ENCODE results near the gene PAX7.
"Not testable (repeated sequence)": the region's sequence is repeated elsewhere in the genome, so short reads cannot be mapped to it uniquely, and the experiment has no call there.

The PAX7 gene

GRCh38 chr1:18734461-18735223, 104.0 kb downstream of the PAX7 start:
- DNase-seq, result no peak

GRCh38 chr1:18735224-18735997, 104.8 kb downstream of the PAX7 start:
- DNase-seq, result no peak

- DNase-seq, result no peak
These were observed 106.3 kb downstream of the PAX7 start for GRCh38 chr1:18736958-18737357.

DNA sequence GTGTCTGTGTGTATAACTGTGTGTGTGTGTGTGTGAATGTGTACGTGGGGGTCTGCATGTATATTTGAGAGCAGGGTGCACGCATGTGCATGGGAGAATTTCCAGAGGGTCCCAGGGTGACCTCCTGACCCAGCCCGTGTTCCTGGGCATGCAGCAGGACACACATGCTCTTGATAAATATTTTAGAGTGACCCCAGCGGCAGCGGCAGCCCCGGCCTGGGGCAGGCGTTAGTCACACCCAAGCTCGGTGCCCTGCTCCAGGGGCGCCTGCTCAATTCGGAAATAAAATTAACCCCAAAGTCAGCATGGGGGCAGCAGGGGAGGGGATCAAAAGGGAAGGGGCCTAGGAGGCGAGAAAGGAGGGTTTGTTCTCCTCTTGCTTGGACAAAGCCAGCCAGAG, 107.5 kb downstream of the PAX7 start:
- no peak for DNase-seq

GRCh38 chr1:18738617-18739016, 108.0 kb downstream of the PAX7 start:
- no peak for DNase-seq

GRCh38 chr1:18739408-18739807, 108.8 kb downstream of the PAX7 start:
- no peak for DNase-seq

GRCh38 chr1:18739897-18740296, 109.3 kb downstream of the PAX7 start:
- no peak for DNase-seq

DNA sequence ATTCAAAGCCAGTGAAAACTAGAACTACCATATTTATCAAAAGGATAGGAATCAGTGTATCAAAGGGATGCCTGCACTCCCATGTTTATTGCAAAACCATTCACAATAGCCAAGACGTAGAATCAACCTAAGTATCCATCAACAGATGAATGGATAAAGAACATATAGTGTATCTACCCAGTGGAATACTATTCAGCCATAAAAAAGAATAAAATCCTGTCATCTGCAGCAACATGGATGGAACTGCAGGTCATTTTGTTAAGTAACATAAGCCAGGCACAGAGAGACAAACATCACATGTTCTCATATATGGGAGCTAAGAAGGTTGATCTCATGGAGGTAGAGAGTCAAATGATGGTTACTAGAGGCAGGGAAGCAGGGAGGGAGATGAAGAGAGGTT, 110.0 kb downstream of the PAX7 start:
- no peak for DNase-seq

DNA sequence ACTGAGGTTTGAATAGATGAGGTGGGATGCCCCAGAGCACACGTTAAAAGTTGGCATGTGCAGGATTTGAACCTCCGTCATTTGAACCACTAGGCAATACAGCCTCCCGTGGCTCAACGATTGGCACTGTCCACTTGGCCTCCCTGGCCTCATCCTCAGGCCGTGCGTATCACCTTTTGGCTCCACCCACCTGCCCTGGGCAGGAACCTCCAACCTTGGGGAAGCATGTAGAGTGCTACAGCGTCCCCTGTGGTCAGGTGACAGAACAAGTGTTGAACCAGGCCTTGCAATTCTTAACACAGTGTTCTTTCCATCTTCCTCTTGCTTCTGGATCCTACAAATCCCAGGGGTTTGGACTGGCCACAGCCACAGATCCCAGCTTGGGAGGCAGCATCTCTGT, 112.6 kb downstream of the PAX7 start:
- no peak for DNase-seq

GRCh38 chr1:18744381-18744780, 113.7 kb downstream of the PAX7 start:
- not testable (repeated sequence) for DNase-seq

DNA sequence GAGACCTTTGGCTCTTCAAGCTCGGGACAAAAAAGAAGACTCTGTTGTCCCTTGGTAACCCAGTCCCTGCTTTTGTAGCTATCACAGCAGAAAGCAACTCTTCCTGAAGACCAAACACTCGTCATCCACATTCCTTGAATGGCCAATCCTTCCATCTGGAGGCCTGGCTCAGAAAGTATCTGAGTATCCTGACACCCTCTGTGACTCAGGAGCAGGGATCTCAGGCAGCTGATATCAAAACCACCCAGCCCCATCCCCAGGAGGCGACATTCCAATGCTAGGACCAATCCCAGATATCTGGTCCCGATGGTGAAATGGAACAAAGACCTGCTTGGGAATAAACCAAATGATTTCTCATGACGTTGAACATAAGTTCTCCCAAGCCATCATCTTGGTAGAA, 116.3 kb downstream of the PAX7 start:
- no peak for DNase-seq

- no peak for DNase-seq
These were observed 117.0 kb downstream of the PAX7 start for GRCh38 chr1:18747671-18748070.

GRCh38 chr1:18748435-18748834, 117.8 kb downstream of the PAX7 start:
- no peak for DNase-seq

DNA sequence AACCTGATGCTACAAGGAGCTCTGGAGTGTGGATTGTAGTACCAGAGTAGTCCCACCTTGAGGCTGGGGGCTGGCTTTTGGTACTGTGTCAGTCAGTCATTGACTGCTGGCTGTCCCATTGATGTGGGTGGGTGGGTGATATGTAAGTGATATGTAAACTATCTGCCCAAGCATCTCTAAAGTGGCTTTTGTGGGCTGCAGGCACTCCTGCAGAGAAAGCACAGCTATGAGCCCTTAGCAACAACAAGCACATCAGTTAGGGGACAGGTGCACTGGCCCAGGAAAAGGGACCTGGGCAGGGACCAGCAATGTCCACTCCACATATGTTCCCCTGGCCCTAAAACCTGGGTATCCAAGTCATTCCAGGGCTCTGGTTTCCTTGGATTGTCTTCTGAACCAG, 118.9 kb downstream of the PAX7 start:
- DNase-seq, result no peak

- DNase-seq, result no peak
These were observed 120.0 kb downstream of the PAX7 start for GRCh38 chr1:18750600-18750999.

DNA sequence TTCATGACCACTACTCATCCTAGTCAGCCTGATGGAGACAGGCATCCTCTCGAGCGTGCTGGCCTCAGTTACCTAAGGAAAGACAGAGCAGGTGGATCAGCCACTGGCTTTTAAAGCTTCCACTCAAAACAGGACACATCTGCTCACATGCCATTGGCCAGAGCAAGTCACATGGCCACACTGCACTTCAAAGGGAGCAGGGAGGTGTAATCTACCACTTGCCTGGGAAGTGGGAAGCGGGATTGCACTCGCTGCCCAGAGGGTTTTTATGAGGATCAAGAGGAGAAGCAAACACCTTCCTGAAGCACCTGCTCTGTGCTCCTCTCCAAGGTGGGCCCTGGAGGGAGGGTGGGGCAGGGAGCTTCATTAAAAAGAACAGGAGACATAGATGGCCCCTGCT, 120.8 kb downstream of the PAX7 start:
- no peak for DNase-seq

DNA sequence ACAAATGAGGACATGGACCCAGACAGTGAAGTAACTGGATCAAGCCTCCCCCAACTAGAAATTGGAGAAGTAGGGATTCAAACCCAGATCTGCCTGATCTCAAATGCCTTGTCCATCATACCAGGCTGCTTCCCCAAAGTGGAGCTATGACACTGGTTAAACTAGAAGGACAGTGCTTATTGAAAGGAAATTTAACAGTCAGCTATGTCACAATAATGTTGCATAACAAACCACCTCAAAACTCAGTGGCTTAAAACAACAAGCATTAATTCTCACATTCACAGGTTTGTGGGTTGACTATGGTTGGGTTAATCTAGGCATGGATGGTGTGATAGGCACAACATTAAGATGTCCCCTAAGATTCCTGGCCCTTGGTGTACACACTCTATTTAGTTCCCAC, 121.8 kb downstream of the PAX7 start:
- peak; percentile 9 for DNase-seq

GRCh38 chr1:18760156-18760555, 129.5 kb downstream of the PAX7 start:
- no peak for DNase-seq

DNA sequence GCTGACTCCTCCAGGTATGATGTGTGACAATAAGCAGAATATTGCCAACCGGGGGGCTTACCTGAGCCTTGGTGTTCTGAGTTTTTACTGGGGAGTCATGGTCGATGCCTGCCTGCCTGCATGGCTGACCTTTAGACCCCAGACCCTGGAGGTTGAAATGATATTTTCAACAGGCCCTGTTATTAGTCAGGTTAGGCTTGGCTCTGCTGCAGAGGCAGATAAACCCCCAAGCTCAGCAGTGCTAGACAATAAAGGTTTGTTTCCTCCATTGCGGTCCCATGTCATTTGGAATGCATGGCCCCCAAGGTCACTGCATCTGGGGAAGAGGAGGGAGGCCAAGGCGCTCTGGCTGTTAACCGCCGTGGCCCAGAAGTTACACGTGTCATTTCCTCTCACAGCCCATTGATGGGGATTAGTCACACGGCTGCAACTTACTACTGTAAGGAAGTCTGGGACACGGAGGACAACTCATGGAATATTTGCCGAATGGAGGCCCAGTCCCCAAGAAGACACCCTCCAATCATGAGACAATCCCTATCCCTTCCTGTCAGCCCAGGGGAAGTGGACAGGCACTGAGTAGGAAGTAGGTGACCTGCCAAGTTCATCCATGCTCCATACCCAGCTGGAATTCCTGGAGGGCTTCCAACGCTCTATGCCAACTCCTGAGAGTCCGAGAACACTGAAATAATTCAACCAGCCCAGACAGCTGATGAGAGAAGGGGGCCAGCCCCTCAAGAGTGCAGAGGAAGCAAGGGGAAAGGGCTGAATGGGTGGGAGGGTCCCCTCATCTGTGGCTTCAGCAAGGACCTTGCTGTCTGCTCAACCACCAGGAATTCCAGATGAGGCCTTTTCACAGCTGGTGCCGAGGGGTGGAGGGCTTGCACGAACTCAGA, 131.5 kb downstream of the PAX7 start:
- no peak for DNase-seq

DNA sequence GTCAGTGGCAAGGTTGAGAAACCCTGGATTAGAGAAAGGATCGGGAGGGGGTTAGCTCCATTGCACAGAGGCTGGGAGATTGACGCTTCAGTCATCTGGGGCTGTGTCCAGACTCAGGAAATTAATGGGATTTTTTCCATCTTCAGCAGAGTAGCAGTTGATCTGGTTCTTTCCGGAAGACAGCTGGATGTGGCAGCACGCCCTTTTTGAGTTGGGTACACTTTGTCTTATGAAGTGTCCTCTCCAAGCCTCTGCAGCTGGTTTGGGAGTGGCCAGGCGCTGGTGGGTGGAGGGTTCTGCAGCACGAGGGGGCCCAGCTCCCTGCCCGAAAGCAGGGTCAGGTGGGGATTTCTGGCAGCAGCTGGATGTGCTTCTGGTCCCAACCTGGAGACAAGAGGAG, 133.7 kb downstream of the PAX7 start:
- DNase-seq, result no peak

DNA sequence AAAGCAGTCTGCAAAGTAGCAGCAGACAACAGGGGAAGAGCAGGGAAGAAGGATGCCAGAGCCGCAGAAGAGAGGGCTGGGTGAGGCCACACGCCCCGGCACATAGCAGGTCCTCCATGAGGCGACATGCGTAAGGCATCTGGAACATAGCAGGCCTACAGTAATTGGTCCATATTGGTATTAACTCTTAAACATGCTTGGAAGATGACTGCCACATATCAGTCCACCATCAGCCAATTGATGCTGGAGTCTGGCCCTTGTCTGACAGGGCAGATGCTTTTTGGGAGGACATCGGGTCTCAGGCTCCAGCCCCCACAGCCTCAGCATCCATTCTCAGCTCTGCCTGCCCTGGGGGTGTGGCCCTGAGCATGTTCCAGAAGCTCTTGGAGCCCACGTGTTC, 135.1 kb downstream of the PAX7 start:
- no peak for DNase-seq

- DNase-seq, result no peak
These were observed 135.7 kb downstream of the PAX7 start for GRCh38 chr1:18766328-18766727.

- DNase-seq, result not testable (repeated sequence)
These were observed 136.9 kb downstream of the PAX7 start for GRCh38 chr1:18767576-18767975.

- no peak for DNase-seq
These were observed 137.4 kb downstream of the PAX7 start for GRCh38 chr1:18768086-18768485.

Measured in hematopoietic multipotent progenitor cell treated with erythropoietin and hydrocortisone succinate and interleukin-3 and kit ligand, for 4 days (in vitro differentiated cells).